ENCODE measurements around the gene PFKFB2.

Gene PFKFB2

DNA sequence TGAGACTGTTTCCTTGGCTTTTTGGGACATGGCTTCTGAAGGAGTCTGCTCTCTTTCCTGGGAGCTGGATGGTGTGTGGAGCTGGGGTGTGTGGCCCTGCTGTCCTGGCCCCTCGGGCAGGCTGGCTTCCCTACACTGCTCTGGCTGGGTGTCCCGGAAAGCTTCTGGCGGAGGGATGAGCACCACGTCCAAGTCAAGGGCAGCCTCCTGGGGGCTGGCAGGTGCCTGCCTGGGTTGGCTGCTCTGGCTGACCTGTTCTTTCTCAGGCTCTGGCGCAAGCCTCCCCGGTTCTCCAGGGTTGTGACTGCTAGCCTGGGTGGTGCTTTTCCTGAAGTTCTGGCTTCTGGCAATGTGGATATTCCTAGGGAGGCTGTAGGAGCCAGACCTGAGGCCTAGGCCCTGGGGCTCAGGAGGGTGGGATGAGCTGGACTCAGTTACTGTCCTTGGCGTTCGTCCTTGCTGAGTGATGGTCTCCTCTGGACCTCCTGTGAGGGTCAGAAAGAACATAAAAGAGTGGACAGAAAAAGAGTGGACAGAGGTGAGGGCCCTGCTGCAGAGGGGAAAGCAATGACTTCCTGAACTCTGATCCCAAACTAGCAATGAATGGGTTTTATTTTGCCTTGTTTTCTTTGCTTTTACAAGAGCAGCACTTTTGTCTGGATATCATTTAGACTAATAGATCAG is 29.9 kb upstream of the PFKFB2 start:
- no peak for DNase-seq

DNA sequence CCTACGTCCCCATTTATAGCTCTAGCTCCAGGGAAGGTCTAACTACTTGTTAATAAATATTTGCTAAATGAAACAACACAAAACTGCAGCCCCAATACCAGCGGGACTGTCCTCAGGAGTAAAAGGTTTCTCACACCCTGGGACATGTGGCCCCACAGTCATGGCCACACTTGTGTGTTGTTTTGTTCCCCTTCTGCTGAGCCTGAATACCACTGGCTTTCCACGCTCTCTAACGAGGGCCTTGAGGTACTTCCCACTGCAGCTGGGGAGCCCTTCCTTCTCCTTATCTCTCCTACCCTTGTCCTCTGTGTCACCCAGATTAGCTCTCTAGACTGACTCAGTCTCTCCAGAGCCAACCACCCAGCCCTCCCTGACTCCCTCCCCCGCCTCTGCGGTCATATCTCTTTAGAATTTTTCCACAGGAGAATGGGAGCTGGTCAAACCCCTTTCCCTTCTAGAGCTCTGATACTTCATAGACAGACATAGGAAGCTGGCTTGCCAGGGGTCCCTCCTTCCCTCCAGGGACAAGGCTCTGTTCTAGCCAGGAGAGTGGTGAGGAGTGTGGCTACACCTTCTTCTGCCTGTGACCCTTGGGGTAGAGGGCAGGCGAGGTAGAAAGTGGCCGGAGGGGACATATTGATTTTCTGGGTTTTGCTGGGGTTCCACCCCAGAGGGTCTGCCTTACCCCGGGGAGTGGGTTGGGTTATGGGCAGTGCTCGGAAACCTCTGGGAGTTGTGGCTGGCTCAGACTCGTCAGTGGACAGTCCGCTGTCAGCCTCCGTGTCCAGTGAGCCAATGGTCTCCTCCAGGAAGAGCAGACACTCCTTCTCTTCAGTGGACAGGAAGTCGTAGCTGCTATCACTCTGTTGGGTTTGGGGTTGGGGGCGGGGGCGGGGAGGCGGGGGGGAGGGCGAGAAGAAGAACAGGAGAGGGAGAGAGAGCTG is 28.6 kb upstream of the PFKFB2 start:
- no peak for DNase-seq

DNA sequence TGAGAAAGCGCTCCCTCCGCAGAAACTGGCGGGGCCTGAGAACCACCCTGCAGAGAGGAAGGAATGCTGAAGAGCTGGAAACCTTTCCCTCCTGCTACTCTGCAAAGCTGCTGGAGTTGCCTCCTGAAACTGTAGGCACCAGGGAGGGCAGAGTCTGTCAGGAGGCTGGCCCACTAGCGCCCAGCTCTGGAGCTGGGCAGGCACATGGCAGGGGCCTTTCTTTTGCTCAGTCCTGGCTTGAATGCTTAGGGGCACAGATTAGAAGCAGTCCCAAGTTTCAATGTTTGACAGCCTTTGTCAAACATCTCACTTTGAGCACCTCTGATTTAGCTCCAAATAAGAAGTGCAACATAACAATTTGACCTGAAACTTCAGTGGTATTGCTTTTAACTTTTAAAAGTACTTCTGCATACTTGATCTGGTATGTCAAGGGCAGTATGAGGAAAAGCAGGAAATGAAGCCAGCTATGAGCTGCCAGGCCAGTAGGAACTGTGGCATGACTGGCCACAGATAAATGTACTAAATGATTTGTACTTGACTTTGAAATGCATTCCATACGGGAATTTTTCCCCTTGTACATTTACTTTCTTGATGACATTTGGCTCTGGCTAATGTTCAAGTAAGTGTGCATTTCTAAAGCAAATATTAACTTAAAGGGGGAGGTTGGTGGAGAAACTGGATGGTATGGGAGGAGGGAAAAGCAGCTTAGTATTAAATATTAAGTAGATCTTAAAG is 27.8 kb upstream of the PFKFB2 start:
- DNase-seq = no peak

DNA sequence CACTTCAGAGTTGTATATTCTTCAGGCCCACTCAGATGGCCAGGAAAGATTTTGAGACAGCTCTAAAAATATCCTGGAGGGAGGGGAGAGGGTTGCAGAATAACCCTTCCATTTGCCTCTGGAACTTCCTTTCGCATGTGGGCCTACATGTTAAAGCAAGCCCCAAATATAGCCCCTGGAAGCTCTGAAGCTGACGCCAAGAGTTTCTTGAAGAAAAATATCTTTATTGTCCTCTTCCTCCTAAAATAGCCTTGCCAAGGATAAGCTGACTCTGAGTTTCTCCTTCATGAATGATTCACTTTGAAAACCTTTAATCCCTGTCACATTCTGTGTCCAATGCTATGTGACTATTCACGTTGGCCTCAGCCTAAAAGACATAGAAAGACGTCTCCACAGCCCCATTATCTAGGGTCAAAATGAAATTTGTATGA is 27.0 kb upstream of the PFKFB2 start:
- DNase-seq = no peak

DNA sequence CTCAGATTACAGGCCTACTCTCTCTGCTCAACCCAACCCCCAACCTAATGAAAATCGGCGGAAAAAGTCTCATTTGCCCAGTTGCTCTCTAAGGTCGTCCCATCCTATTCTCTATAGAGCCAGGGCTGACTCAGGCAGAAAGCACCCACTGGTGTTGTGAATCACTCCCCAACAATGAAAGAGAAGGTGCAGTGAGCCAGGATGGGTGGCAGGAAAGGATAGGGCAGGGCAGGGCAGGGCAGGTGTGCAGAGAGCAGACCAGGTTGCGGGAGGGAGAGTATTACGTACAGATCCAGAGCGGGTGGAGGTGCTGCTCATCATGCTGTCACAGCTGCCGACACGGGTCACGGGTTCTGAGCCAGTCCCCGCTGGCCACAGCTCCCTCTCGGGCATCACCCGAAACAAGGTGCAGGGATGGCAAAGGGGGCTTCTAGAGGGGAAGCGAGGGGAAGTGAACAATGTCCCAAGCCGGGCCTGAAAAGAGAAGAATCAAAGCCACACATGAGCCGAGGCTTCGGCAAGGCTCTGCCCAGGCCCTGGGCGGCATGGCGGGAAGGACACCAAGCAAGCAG is 25.8 kb upstream of the PFKFB2 start:
- DNase-seq = no peak

DNA sequence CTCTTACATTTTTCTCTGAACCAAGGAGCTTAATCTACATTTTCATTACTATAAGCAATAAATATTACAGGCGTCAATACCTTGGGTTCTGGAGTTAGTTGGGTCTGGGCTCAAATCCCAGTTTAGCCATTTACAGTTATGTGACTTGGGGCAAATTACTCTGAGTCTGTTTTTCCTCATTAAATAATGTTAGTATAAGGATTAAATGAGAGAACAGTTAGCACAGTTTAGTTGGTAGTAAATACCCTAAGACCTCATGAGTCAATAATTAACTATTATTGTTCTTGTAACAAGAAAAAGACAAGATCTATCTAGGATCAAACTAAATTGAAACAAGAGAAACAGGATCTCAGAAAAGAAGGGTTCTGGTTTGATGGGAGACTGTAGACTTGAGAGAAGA is 25.2 kb upstream of the PFKFB2 start:
- no peak for DNase-seq

DNA sequence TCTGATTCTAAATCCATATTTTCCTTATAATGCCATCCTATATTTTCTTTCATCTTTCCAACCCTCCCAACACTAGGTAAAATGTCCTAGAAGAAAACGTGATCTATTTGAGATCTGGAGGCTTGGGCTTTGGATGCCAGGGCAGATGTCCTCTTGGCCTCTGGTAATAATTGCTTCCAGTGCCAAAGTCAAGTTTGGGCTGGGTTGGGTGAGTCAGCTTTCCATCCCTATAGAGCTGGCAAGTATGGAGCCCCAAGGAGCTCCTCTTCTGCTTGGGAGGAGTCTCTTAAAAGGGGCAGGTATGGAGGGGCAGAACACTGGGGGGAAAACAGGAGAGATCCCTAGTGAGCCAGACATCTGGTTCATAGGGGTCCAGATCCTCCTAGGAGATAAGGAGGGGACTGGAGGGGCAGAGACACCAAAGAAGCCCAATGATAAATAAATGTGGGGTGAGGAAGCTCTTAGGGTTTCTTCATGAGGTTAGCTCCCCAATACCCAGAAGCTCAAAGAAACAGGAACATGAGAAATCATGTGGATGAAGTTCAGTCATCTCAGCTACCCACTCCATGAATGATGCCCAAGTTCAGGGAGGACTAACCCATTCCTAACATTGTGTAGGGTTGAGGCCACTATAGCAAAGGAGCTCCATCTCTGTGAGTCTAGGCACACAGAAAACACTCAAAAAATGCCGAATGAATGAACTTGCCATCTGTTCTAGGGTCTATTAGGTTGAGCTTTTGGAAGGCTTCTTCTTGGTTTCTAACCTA is 24.0 kb upstream of the PFKFB2 start:
- DNase-seq = no peak

DNA sequence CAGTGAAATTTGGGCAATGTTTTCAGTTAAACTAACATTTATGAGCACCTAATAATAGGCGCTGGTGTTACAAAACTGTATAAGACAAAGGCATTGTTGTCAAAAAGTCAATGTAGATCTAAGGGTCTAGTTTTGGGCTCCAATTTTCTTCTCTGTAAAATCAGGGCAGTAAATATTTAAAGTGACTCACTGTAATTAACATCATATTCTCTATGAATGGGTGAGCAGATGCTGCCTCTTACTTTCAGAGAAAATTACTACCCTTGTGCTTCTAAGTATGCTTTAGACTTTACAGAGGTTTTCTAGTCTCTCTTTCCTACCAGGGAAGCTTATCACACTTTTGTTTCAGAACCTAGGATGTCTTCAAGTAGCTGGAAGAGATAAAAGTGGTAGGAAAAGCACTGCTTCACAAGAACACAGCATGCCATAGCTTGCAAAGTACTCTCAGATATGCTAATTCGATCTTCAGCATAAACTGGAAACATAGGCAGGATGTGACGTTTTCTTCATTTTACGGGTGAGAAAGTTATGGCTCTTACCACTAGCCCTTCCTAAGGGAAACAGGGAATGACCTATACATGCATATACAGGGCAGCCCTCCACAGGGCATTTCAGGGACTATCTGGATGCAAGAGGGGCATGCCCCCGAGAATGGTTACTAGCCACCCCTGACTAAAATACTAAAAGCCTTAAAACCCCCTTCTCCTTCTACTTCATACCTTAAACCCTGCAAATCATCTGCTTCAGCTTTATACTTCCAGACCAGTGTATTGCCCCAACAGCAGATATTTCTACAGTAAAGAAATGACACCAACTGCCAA is 23.2 kb upstream of the PFKFB2 start:
- no peak for DNase-seq

DNA sequence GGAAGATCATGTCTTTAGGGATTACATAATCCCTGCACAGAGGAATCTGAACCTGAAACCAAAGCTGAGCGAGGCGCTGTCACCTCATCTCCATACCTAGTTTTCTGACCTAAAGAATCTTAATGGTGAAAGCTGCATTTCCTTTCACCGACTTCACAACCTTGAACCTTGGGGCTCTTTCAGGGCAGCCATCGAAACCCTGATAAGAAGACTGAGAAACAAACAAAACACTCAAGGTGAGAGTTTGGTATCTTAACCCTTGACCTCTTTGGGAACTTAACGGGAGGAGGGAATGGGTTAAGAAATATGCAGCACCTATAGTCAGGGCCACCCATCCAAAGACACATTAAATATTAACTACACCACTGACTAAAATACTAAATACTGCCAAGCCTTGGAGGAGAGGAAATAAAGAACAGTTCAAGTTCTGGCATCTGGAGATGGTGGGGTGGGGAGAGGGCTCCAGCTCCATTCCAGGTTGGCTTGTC is 22.5 kb upstream of the PFKFB2 start:
- DNase-seq = no peak

DNA sequence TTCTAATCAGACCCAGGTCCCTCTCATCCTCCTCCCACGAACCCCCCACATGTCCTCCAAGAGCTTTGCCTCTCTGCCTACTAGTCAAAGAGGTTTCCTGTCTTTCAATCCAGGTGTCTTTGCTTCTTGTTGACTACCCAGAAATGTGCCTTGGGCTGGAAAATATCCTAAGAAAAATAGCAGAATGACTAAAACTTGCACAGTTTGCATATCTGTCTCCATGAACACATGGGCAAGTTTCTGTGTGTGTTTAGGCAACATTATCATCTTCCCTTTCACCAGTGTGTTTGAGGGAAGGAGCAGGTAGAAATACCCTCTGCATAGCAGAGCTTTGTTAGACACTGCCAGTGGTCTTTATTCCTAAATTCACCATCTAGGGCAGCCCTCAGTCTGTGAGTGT is 22.1 kb upstream of the PFKFB2 start:
- DNase-seq = no peak

DNA sequence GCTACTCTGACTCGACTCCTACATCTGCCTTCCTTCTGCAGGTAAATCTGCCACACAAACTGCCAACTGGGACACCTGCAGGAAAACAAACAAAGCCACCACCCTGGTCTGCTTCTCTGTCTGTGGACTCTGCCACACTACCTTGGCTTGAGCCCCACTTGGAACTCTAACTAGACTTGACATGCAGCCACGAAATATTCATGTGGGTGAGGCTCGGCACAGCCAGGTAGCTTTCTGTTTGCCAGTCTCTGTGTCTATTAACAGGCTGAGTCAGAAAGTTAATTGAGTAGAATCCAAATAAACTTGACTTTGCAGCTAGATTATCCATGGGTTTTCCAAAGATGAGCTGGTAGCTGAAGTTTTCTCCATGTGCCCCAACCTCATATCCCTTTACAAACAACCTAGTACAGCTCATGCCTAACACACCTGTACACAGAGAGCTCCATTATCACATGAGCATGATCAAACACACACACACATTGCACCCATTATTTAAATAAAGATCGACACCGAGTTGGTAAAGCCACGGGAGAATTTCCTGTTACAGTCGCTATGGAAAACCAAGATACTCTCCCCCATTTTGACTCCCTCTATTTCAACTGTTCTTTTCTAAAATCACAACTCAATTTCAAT is 21.3 kb upstream of the PFKFB2 start:
- DNase-seq = no peak

DNA sequence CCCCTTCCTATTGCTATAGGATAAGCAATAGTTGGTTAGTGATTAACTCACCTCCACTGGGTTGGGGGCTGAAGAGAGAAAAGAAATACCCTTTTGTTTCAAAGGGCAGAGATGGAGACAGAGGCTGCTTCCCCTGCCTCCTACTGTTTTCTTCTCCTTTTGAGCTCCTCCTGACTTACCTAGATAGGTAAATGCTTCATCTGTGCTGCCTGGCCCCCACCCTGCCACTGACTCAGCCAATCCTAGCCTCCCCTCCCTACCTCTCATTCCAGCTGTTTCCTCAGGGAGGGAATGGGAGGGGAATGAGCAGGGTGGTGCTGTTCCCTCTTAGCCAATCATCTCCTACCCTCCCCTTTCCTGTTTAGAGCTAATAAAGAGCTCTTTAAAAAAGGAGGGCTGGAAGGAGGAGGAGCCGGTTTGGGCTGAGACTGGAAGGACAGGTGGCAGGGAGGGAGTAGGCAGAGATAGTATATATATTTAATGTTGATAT is 20.5 kb upstream of the PFKFB2 start, which contains the start of gene C1orf116:
Gene C1orf116, minus strand, starts transcription at position 229 of the 490 bp plus-strand sequence. CDS start 5,158 bp downstream, outside the sequence.
- DNase-seq = no peak

DNA sequence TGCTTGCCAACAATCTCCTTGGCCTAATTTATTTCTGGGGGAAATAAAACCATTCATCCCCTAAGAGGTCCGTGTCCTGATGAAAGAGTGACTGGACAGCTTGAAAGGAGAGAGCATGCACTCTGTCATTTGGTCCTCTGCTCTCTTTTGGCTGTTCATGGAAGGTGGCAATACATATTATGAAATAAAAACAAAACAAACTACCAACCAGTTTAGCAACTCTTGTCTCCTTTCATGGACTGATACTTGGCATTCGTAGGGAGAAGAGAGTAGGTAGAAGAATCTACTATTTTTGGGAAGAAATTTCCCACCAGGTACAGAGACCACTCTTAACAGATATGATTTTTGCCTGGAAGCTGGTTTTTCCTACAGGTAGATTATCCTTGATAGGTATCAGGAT is 19.8 kb upstream of the PFKFB2 start:
- DNase-seq = no peak

DNA sequence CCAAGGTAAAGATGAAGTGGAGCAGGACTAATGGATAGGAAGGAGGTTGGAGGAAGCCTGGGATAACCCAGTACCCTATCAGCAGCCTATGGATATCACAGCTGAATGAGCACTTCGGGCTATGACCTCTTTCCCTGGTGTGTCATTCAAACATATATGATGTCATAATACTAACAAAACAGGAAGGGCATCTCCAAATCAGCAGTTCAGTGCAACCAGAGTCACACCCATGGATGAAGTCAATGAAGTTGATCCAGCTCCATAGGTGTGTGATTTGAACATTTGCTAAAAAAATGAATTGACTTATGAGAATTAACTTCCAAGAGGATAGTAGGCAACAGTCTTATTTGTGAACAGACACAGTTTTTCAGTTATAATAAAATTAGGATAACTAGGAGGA is 18.9 kb upstream of the PFKFB2 start:
- DNase-seq = no peak

DNA sequence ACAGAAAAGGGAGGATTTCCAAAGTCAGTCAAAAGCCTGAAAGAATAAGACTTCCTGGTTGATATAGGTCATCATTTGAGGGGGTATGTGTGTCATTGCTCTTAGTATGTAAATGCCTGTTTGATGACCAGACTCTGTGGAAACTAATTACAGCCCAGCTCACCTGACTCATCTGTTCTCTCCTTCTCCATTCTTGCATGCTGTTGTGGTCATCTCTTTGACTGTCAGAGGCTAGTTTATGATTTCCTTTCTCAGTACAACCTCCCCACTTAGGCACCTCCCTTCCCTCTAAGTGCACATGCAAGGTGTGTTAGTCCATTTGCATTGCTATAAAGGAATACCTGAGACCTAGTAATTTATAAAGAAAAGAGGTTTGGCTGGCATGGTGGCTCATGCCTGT is 18.1 kb upstream of the PFKFB2 start:
- no peak for DNase-seq

DNA sequence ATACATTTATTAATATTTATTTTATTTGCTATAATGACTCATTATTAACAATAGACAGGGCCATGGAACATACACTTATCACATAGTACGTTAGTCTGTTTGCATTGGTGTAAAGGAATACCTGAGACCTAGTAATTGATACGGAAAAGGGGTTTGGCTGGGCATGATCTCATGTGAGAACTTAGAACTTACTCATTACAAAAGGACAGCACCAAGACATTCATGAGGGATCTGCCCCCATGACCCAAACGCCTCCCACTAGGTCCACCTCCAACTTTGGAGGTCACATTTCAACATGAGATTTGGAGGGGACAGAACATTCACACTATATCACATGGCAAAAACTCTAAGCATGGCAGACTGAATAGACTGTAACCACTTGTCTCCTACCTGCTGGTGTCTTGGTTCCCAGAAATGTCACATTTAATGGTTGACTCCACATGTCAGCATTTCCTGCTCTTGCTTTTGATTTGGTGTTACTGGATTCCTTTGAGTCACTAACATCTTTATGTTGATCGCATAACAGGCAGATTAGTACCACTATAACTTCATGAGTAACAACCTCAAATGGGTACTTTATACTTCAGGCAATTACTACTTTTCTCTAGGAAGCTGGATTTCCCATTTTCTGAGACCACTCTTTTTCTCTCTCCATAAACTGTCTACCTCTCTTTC is 17.1 kb upstream of the PFKFB2 start:
- no peak for DNase-seq

DNA sequence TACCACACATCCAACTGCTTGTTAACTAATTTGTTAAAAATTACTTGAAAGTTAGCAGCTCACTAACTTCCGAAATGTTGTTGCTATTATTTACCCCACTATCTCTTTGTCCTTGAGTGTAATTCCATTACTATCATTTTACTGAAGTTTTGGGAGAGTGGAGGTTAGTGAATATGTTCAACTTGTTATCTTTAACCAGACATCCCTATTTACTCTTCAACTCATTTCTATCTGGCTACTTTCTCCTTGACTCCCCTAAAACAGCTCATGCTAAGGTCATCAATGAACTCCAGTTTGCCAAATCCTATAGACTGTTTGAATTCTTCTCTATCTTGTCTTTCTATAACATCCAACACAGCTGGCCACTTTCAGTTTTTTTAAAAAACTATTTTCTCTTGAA is 16.2 kb upstream of the PFKFB2 start:
- no peak for DNase-seq

DNA sequence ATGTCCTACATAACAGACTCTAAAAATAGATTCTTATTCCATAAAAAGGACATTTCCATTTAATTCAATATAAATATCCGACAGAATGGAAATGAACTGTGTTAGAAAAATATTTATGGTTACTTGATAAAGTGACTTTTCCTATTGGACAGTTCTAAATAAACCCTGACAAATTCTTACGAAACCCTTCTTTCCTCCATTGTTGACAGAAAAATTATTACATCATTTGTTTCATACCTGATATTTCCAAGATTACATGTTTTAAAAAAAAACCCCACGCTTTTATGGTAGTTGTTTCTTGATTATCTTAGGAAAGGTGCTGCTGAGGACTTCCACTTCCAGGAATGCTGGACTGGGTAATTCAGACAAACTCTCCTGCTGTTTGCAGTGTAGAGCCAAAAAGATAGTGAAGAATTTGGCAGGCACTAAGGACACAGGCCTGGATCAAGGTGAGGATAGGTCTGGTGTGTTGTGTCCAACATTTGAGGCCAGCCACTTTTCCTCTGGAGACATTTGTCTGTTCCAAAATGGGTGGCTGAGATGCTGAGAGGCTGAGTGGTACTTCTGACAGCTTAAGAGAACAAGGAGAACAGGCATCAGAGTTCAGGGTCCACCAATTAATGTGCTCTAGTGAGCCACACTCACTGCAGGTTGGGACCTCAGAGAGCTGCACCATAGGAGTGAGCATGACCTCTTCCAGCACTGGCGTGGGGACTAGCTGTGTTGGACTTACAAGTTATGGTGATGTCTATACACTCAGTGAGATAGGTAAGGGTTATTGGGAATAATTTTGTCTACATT is 13.5 kb upstream of the PFKFB2 start:
- no peak for DNase-seq

DNA sequence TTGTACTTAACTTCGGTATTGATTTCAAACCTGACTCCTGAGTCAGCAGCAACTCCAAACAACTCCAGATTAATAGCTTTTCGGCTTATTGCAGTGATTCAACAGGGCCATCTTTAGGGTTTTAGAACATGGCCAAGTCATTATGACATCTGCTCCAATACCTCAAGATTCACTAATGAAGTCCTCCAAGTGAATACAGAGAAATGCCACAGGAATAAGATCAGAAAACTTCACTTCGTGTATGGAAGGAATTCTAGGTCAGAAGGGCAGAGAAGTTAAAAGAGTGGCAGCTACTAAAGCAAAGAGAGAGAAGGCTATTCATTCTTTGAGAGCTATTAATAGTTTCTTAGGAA is 12.9 kb upstream of the PFKFB2 start:
- DNase-seq = no peak
